CD4-positive, alpha-beta T cell treated with Interleukin-1 beta for 1 hour (primary cell): ENCODE measurements around the gene ZNF212.
"Not testable (repeated sequence)": the region's sequence is repeated elsewhere in the genome, so short reads cannot be mapped to it uniquely, and the experiment has no call there.

Experiments
- DNase-seq, 2 donors: peaks; one replicate each; pipeline ENCODE4 v3.0.0-alpha.2; 2020 to 2022

The ZNF212 gene

GRCh38 chr7:149220534-149220933 is 18.9 kb upstream of the ZNF212 start:
- no peak for DNase-seq

- DNase-seq: no peak
Measured at GRCh38 chr7:149223176-149223575, 16.3 kb upstream of the ZNF212 start.

DNA sequence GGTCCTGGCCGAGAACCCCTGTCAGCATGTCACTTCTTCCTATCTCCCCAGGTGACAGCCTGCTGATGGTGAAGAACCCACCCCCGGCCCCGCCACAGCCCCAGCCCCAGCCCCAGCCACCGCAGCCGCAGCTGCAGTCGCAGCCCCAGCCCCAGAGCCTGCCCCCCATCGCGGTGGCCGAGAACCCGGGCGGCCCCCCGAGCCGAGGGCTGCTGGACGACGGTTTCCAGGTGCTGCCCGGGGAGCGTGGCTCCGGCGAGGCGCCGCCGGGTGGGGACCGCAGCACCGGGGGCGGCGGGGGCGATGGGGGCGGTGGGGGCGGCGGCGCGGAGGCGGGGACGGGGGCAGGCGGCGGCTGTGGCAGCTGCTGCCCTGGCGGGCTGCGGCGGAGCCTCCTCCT is 15.7 kb upstream of the ZNF212 start:
- DNase-seq: no peak

DNA sequence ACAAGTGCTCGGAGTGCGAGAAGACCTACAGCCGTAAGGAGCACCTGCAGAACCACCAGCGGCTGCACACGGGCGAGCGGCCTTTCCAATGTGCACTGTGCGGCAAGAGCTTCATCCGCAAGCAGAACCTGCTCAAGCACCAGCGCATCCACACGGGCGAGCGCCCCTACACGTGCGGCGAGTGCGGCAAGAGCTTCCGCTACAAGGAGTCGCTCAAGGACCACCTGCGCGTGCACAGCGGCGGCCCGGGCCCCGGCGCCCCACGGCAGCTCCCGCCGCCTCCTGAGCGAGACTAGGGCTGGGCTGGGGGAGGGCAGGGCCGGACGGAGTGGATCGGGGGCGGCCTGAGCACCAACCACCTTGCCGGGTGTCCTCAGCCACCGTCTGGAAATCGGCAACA is 15.1 kb upstream of the ZNF212 start:
- DNase-seq: no peak

DNA sequence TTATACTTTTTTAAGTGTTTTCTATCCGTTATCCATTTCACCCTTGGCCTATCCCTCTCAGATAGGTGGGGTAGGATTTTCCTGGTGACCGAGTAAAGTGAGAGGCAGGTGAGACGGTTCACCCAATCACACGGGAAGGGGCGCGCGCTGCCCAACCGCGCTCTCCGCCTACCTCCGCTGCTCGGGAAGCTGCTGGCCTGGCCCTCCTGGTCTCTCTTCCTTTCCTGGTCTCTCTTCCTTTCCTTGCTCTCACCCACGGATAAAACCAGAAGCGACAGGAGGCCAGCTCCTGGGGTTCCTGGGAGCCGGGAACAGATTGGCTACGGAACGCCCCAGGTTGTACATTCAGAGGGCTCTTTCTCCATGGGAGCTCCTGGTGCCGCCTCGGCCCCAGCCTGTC is 14.3 kb upstream of the ZNF212 start:
- DNase-seq: no peak

DNA sequence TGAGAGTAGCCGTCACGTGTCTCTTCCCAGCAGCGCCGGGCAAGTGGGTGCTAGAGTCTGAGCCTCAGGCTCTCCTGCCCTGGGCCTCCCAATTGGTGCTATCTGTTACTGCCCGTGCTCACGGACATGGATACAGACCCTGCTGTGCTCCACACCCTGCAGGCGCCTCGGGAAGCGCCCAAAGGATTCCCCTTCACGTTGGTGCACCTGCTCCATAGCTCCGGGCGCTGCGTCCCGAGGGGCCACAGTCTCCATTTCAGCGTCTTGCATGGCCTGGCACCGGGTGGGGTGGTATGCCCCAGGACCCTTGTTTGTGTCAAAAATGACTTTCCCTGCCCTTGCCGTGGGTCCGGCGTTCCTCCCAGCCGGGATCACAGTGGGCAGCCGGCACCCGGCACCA is 13.8 kb upstream of the ZNF212 start:
- DNase-seq: no peak

DNA sequence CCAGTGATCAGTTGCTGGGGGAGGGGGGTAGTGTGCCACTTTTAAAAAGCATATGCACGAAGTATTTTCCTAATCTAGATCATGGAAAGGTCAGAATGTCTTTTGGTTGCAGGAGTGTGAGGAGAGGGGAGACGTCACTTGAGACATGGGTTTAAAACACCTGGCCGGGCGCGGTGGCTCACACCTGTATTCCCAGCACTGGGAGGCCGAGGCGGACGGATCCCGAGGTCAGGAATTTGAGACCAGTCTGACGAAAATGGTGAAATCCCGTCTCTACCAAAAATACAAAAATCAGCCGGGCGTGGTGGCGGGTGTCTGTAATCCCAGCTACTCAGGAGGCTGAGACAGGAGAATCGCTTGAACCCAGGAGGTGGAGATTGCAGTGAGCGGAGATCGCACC is 13.1 kb upstream of the ZNF212 start:
- DNase-seq: not testable (repeated sequence)

DNA sequence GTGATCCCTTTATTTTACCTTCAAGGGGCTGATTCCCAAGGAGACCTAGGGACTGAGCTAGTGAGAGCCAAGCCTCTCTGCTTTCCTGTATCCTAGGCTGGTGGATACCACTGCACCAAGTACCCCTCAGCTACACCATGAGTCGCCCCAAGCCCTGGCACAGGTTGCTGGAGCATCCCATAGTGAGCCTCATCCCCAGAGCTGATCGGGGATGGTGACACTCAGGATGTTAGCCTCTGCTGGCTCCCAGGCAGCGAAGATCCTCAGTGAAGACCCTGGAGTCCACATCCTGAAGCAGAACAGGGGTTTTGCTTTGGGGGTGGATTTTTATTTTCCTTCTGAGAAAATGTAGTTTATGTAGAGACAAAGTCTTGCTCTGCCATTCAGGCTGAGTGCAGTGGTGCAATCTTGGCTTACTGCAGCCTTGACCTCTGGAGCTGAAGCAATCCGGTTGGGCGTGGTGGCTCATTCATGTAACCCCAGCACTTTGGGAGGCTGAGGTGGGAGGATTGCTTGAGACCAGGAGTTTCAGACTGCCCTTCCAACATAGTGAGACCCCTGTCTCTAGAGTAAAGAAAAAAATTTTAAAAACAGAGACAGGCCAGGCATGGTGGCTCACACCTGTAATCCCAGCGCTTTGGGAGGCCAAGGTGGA is 12.5 kb upstream of the ZNF212 start:
- no peak for DNase-seq

DNA sequence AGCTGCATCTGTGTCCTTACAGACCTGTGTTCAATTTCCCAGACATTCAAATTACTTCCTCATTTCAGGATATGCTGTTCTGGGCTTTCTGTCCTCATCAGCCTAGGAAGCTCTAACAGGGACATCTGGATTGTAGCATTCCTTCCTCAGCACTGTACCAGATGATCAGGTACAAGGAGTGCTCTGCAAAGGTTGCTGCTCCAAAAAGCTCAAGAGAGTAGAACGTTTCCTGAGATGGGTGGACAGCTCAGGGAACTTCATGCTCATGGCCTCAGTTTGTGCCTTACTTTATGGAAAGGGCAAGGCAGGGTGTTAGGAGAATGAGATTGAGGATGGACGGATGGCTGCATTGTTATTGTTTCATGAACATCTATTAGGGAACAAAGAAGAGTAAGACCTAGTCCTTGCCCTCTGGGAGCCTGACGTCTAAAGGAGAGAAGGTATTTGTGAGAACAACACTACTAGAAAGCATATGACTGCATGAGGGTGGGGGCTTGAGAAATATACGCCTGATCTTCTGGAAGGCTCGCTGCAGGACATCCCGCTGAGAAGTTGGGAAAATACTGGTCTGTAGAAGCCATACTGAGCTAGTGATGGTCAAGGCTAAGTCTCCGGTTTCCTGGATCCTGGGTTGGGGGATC is 10.5 kb upstream of the ZNF212 start:
- no peak for DNase-seq

- DNase-seq: no peak
Measured at GRCh38 chr7:149229526-149229925, 9.9 kb upstream of the ZNF212 start.

- DNase-seq: no peak
Measured at GRCh38 chr7:149232362-149232761, 7.1 kb upstream of the ZNF212 start.

DNA sequence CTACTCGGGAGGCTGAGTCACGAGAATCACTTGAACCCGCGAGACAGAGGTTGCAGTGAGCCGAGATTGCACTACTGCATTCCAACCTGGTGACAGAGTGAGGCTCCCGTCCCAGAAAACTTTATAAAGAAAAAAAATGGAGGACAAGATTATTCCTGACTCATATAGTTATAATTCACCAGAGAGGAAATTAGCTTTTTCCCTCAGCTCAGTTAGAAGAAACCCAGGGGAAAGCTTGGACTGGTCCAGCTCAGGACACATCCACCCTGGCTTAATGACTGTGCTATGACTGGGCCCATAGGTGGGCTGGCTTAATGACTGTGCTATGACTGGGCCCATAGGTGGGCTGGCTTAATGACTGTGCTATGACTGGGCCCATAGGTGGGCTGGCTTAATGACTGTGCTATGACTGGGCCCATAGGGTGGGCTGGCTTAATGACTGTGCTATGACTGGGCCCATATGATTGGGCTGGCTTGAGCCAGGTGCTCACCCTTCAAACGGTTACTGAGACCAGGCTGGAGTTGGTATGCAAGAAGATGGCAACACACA is 5.7 kb upstream of the ZNF212 start:
- DNase-seq: not testable (repeated sequence)

GRCh38 chr7:149237502-149237901 is 1.9 kb upstream of the ZNF212 start:
- DNase-seq: no peak

DNA sequence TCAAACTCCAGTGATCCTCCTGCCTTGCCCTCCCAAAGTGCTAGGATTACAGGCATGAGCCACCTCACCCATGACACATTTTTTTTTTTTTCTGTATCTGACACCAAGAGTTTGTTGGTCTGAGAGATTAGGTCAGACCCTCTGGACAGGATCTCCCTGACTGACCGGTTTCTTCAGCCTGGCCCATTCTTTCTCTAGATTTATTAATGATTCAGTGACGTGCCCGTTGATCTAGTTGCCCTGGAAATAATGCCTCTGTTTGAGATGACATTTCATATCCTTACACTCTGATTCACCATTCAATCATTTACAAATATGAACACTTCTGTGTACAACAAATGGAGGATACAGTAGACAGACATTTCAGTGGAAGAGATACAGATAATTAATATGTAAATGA is 1.4 kb upstream of the ZNF212 start:
- no peak for DNase-seq

GRCh38 chr7:149240637-149241036 is 1.2 kb downstream of the ZNF212 start:
- DNase-seq: no peak

- DNase-seq: no peak
Measured at GRCh38 chr7:149241696-149242095, 2.2 kb downstream of the ZNF212 start.

- DNase-seq: no peak
Measured at GRCh38 chr7:149245244-149245643, 5.8 kb downstream of the ZNF212 start.

GRCh38 chr7:149245744-149246143 is 6.3 kb downstream of the ZNF212 start:
- no peak for DNase-seq

DNA sequence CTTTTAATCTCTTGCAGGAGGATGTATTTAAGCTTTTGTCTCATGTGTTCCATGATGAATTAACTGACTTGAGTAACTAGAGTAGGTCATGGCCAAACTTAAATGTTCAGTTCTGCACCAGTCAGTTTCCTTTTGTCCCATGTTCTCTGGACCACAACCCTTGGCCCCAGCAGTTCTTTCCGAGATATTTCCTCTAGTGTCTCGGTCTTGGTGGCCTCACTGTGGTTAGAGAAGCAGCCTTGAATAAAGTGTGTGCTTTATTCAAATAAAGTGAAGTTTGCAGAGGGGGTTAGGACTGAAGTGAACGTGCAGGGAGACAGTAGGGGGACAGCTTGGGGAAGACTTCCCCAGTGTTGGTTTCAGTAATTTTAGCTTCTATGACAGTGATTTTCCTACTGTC is 9.3 kb downstream of the ZNF212 start:
- no peak for DNase-seq

GRCh38 chr7:149250151-149250550 is 10.7 kb downstream of the ZNF212 start:
- not testable (repeated sequence) for DNase-seq

DNA sequence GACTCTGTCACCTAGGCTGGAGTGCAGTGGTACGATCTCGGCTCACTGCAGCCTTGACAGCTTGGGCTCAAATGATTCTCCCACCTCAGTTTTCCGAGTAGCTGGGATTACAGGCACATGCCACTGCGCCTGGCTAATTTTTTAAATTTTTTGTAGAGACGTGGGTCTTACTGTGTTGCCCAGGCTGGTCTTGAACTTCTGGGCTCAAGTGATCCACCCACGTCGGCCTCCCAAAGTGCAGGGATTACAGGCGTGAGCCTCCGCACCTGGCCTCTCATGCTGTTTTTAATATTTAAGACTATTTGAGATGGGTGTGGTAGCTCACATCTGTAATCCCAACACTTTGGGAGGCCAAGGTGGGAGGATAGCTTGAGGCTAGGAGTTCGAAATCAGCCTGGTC is 12.1 kb downstream of the ZNF212 start:
- DNase-seq: not testable (repeated sequence)

DNA sequence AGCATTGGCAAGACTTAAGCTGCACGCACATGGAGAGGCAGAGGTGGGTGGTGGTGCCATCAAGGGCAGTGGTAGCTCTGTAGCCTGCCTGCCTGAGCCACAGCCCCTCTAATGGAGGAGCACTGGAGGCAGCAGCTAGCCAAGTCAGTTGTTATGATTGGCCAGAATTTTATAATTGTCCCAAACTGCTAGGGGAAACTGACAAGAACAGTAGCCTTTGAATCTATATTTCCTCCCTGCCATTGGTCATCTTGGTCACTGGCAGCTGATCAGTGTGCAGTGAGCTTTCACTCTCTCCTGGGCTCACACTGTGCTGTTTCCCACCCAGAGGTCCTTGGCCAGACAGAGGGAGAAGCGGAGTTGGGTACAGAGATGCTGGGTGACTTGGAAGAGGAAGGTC is 12.9 kb downstream of the ZNF212 start:
- no peak for DNase-seq

DNA sequence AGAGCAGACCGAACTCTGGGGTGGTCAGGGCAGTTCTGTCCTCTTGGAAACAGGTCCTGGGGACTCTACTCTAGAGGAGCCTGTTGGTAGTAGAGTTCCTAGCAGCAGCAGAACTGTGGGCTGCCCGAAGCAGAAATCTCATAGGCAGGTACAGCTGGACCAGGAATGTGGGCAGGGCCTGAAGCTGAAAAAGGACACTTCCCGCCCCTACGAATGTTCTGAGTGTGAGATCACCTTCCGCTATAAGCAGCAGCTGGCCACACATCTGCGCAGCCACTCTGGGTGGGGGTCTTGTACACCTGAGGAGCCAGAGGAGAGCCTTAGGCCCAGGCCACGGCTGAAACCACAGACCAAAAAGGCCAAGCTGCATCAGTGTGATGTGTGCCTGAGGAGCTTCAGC is 14.2 kb downstream of the ZNF212 start:
- DNase-seq: no peak

- no peak for DNase-seq
Measured at GRCh38 chr7:149254181-149254858, 14.9 kb downstream of the ZNF212 start.
